Endodermal cell (in vitro differentiated cells): ENCODE measurements around the gene IGSF5. TPM values are rescaled to one million over a fixed set of nuclear protein-coding genes. Genes with fewer than 3 reads are reported as not detected.
"Not testable (repeated sequence)": the region's sequence is repeated elsewhere in the genome, so short reads cannot be mapped to it uniquely, and the experiment has no call there.

ENCODE experiments used
- DNase-seq: peaks from one replicate; pipeline ENCODE4 v3.0.0-alpha.2; 2017
- H3K27ac ChIP-seq: 2 replicates; pipeline ENCODE4 v1.5.1; 2013; ENCODE audit warnings: mild to moderate bottlenecking, low read depth, low read length, moderate library complexity
- H3K27me3 ChIP-seq: 2 replicates; pipeline ENCODE4 v1.6.1; 2013; ENCODE audit warnings: mild to moderate bottlenecking, low read length, moderate library complexity; ENCODE audit not compliant: insufficient read depth, control insufficient read depth, poor library complexity, severe bottlenecking
- H3K36me3 ChIP-seq: 2 replicates; pipeline ENCODE4 v1.7.0; 2013; ENCODE audit warnings: mild to moderate bottlenecking, low read length, moderate library complexity; ENCODE audit not compliant: control insufficient read depth, insufficient read depth
- H3K4me1 ChIP-seq: one replicate; pipeline ENCODE4 v1.7.0; 2013; ENCODE audit warnings: low read length; ENCODE audit not compliant: control insufficient read depth, insufficient read depth
- H3K4me3 ChIP-seq: 2 replicates; pipeline ENCODE4 v1.5.1; 2013; ENCODE audit warnings: mild to moderate bottlenecking, low read length, moderate library complexity
- H3K9ac ChIP-seq: 2 replicates; pipeline ENCODE4 v1.6.1; 2013; ENCODE audit warnings: mild to moderate bottlenecking, low read length, moderate library complexity; ENCODE audit not compliant: poor library complexity, severe bottlenecking; ENCODE audit errors: extremely low read depth
- H3K9me3 ChIP-seq: 2 replicates; pipeline ENCODE4 v1.6.1; 2013; ENCODE audit warnings: mild to moderate bottlenecking, low read length, moderate library complexity; ENCODE audit not compliant: control insufficient read depth
- H3K27ac Mint-ChIP-seq: 2 replicates; pipeline ENCODE4 v1.8.0; 2020; ENCODE audit warnings: mixed read lengths
- H3K27me3 Mint-ChIP-seq: 2 replicates; pipeline ENCODE4 v1.8.0; 2021; ENCODE audit warnings: mild to moderate bottlenecking, mixed read lengths; ENCODE audit not compliant: insufficient read depth
- H3K36me3 Mint-ChIP-seq: 2 replicates; pipeline ENCODE4 v1.8.0; 2020; ENCODE audit warnings: low read depth, mixed read lengths
- H3K4me1 Mint-ChIP-seq: 2 replicates; pipeline ENCODE4 v1.8.0; 2020; ENCODE audit warnings: mixed read lengths
- H3K4me3 Mint-ChIP-seq: 2 replicates; pipeline ENCODE4 v1.8.0; 2020; ENCODE audit warnings: mild to moderate bottlenecking, moderate library complexity, mixed read lengths
- H3K9me3 Mint-ChIP-seq: 2 replicates; pipeline ENCODE4 v1.8.0; 2020; ENCODE audit warnings: mild to moderate bottlenecking, mixed read lengths
- CTCF ChIP-seq: fragments of 200-600 bp; sonication (generic); conservative IDR thresholded peaks from 2 replicates; pipeline ENCODE4 v1.5.0; 2021; ENCODE audit warnings: antibody characterized with exemption, mild to moderate bottlenecking
- WGBS, 2 experiments: methylation state at CpG; one replicate each; pipeline versions ENCODE4 v1.1.5 to v1.1.7; 2013; ENCODE audit warnings: missing lambda C conversion rate in 2 of 2, mixed read lengths in 1 of 2; ENCODE audit not compliant: insufficient coverage in 1 of 2, insufficient read length in 1 of 2; 5-methylcytosine and 5-hydroxymethylcytosine counted together
- total RNA-seq, 2 donors: library from RNA; stranded (reverse); fragmentation: NEBNext Ultra II Directional in 1 of 2; extraction: Animal tissue kit (Norgen Biotek cat#: 25700) in 1 of 2; gene quantifications; 2 replicates in 1 of 2; 3 replicates in 1 of 2; pipeline ENCODE4 v1.2.1, GENCODE V29; 2021

Gene IGSF5
- total RNA-seq, 2 donors from 2014 or later: 0.77 to 0.81 TPM

- 91 to 96% methylated on average over 5 to 6 of the region's 6 CpGs for WGBS, 2 experiments
- no peak overlapping the region for H3K9ac ChIP-seq
- Mint-ChIP-seq H3K9me3 (no peaks in the 10 kb centered on the region), H3K4me1 (no peaks in the 10 kb centered on the region), H3K4me3 (no peak overlapping the region), H3K27ac (no peak overlapping the region), H3K27me3 (no peaks in the 10 kb centered on the region), H3K36me3 (no peaks in the 10 kb centered on the region)
- DNase-seq: no peak
- no peak for TF ChIP-seq CTCF
- H3K27ac ChIP-seq: no peak overlapping the region
- no peaks in the 10 kb centered on the region for H3K4me1 ChIP-seq
- no peaks in the 10 kb centered on the region for H3K27me3 ChIP-seq
- H3K4me3 ChIP-seq: no peak overlapping the region
- H3K36me3 ChIP-seq: no peaks in the 10 kb centered on the region
- H3K9me3 ChIP-seq: no peaks in the 10 kb centered on the region
Observed at GRCh38 chr21:39738566-39738965, 6.4 kb upstream of the IGSF5 start.

- not testable (repeated sequence) for H3K9ac ChIP-seq, H3K4me1 ChIP-seq, H3K36me3 Mint-ChIP-seq, DNase-seq, H3K4me1 Mint-ChIP-seq, H3K27me3 Mint-ChIP-seq, H3K9me3 Mint-ChIP-seq, H3K36me3 ChIP-seq, H3K4me3 Mint-ChIP-seq, H3K27me3 ChIP-seq, H3K27ac Mint-ChIP-seq, H3K9me3 ChIP-seq, H3K27ac ChIP-seq, H3K4me3 ChIP-seq
- WGBS, 2 experiments: 91% methylated on average over 5 of the region's 5 CpGs; no CpG with 5 or more reads in 1 of the 2 experiments
Observed at GRCh38 chr21:39739531-39739930, 5.5 kb upstream of the IGSF5 start.

- H3K27me3 ChIP-seq, H3K9me3 ChIP-seq, H3K27ac Mint-ChIP-seq, H3K4me3 Mint-ChIP-seq, H3K27me3 Mint-ChIP-seq, H3K4me1 ChIP-seq, DNase-seq, H3K9me3 Mint-ChIP-seq, H3K9ac ChIP-seq, H3K4me3 ChIP-seq, H3K36me3 ChIP-seq, H3K27ac ChIP-seq, H3K36me3 Mint-ChIP-seq: not testable (repeated sequence)
- H3K4me1 Mint-ChIP-seq: peaks cover 11% of the 10 kb centered on the region
- 94 to 97% methylated on average over 4 of the region's 4 CpGs for WGBS, 2 experiments
Observed at GRCh38 chr21:39742561-39742960, 2.4 kb upstream of the IGSF5 start.

- not testable (repeated sequence) for H3K36me3 ChIP-seq, H3K9me3 Mint-ChIP-seq, H3K27me3 ChIP-seq, H3K36me3 Mint-ChIP-seq, H3K9me3 ChIP-seq, H3K27ac ChIP-seq, H3K27ac Mint-ChIP-seq, H3K27me3 Mint-ChIP-seq, H3K4me1 ChIP-seq, H3K4me3 ChIP-seq, H3K9ac ChIP-seq, H3K4me3 Mint-ChIP-seq
- peaks cover 11% of the 10 kb centered on the region for H3K4me1 Mint-ChIP-seq
- 93 to 95% methylated on average over 6 to 8 of the region's 8 CpGs for WGBS, 2 experiments
- peak; percentile 7 for DNase-seq
Observed at GRCh38 chr21:39745332-39745731, 349 bp downstream of the IGSF5 start.
